Stomach (tissue), 9 donors: ENCODE data around the gene CASP1. TPM values are rescaled to one million over a fixed set of nuclear protein-coding genes. Genes with fewer than 3 reads are reported as not detected.
"Not testable (repeated sequence)": the region's sequence is repeated elsewhere in the genome, so short reads cannot be mapped to it uniquely, and the experiment has no call there.

Experiments
- DNase-seq, 2 donors: peaks; one replicate each; pipeline versions ENCODE4 v3.0.0 to v3.0.0-alpha.2; 2013 to 2019
- H3K27ac ChIP-seq, 5 donors: fragments of 200-600 bp in 4 of 5; sonication (generic) in 4 of 5; one replicate each; pipeline ENCODE4 v1.5.1; 2013 to 2019; ENCODE audit warnings: mild to moderate bottlenecking in 1 of 5, moderate library complexity in 1 of 5
- H3K27me3 ChIP-seq, 3 donors: fragments of 200-600 bp; sonication (generic); one replicate each; pipeline ENCODE4 v1.5.1; 2017 to 2019; ENCODE audit warnings: mixed run types in 1 of 3
- H3K36me3 ChIP-seq, 4 donors: fragments of 200-600 bp; sonication (generic); 1 replicate in 3 of 4; 2 replicates in 1 of 4; pipeline ENCODE4 v1.5.1; 2016 to 2019
- H3K4me1 ChIP-seq, 4 donors: fragments of 200-600 bp; sonication (generic); one replicate each; pipeline ENCODE4 v1.5.1; 2016 to 2019
- H3K4me3 ChIP-seq, 4 donors: fragments of 200-600 bp; sonication (generic) in 3 of 4; one replicate each; pipeline ENCODE4 v1.5.1; 2016 to 2019; ENCODE audit warnings: mild to moderate bottlenecking in 1 of 4
- H3K9me3 ChIP-seq, 4 donors: fragments of 200-600 bp; sonication (generic); one replicate each; pipeline ENCODE4 v1.5.1; 2016 to 2019
- EP300 ChIP-seq: sonication (generic); formaldehyde crosslinking; IDR thresholded peaks from one replicate; pipeline ENCODE4 v1.6.1; 2017; ENCODE audit warnings: antibody characterized with exemption
- POLR2A ChIP-seq, 4 donors: fragments of 450-650 bp; IDR thresholded peaks; one replicate each; pipeline ENCODE4 v1.6.1; 2016; ENCODE audit warnings: antibody characterized with exemption in 4 of 4, control low read depth in 2 of 4, mild to moderate bottlenecking in 1 of 4, moderate library complexity in 1 of 4
- POLR2AphosphoS5 ChIP-seq, 3 donors: sonication (generic); formaldehyde crosslinking; IDR thresholded peaks; one replicate each; pipeline ENCODE4 v1.6.1; 2016; ENCODE audit warnings: antibody characterized with exemption in 3 of 3
- WGBS, 5 donors: extraction: QIAGEN DNeasy Blood & Tissue Kit in 3 of 5; methylation state at CpG; one replicate each; pipeline versions ENCODE4 v1.1.5 to v1.1.7; 2013 to 2018; 5-methylcytosine and 5-hydroxymethylcytosine counted together
- intact Hi-C: fragments of 100-400 bp; cut with DNase I; formaldehyde crosslinking; loops from one replicate; pipeline ENCODE4 v1.15.1; 2023; ENCODE audit warnings: low total_unique reads
- polyA plus RNA-seq, 3 donors: library from polyadenylated mRNA; stranded (reverse); fragments of 200-250 nt; gene quantifications; one replicate each; pipeline ENCODE4 v1.2.3, GENCODE V29; 2013
- total RNA-seq, 5 donors: library from RNA; depleted of rRNA; stranded (reverse); fragments of >200 nt; gene quantifications; one replicate each; pipeline versions ENCODE4 v1.1.0 to v1.2.3, GENCODE V29; 2014 to 2016
- TF ChIP-seq, protein P1 (sequence below), 7 experiments: fragments of 450-650 bp in 4 of 7; fragments of 200-600 bp in 3 of 7; sonication (generic) in 3 of 7; IDR thresholded peaks; one replicate each; pipeline ENCODE4 v1.5.1; 2016 to 2019; ENCODE audit warnings: antibody characterized with exemption in 7 of 7, control low read depth in 2 of 7, mild to moderate bottlenecking in 1 of 7
- donor health status: healthy with polysubstance abuse.
- donor health status: Bipolar disorder and iron deficiency.
- donor health status: healthy.

Gene CASP1
- total and polyA plus RNA-seq, 8 donors = 2.3 to 71.0 (median 14.9) TPM

DNA sequence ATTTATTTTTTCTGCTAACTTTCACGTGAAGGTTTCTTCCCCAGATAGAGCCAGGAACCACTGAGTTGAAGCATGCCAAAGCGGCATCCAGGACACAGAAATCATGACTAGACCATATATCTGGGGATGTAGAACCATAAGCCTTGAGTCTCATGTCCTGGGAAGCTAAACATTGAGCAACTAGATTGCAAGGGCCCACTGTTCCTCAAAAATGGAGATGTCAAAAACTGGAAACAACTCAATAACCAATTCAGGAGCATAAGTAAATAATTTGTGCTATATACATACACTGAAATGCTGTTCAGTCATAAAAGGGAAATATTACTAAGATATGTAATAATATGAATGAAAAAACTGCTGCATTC, 39.2 kb upstream of the CASP1 start:
- intact Hi-C loops = no loop called here
- TF ChIP-seq POLR2AphosphoS5 (IDR thresholded peaks at IDR 0.05) (no peak), EP300 (no peak), POLR2A (IDR thresholded peaks at IDR 0.05) (no peak)
- TF ChIP-seq, protein P1, sequence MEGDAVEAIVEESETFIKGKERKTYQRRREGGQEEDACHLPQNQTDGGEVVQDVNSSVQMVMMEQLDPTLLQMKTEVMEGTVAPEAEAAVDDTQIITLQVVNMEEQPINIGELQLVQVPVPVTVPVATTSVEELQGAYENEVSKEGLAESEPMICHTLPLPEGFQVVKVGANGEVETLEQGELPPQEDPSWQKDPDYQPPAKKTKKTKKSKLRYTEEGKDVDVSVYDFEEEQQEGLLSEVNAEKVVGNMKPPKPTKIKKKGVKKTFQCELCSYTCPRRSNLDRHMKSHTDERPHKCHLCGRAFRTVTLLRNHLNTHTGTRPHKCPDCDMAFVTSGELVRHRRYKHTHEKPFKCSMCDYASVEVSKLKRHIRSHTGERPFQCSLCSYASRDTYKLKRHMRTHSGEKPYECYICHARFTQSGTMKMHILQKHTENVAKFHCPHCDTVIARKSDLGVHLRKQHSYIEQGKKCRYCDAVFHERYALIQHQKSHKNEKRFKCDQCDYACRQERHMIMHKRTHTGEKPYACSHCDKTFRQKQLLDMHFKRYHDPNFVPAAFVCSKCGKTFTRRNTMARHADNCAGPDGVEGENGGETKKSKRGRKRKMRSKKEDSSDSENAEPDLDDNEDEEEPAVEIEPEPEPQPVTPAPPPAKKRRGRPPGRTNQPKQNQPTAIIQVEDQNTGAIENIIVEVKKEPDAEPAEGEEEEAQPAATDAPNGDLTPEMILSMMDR (IDR thresholded peaks at IDR 0.05) = no peak
- no peaks in the 10 kb centered on the region for H3K9me3 ChIP-seq
- no peaks in the 10 kb centered on the region for H3K27me3 ChIP-seq
- H3K27ac ChIP-seq = no peak overlapping the region
- no peaks in the 10 kb centered on the region for H3K36me3 ChIP-seq
- no peak overlapping the region for H3K4me3 ChIP-seq
- no peaks in the 10 kb centered on the region for H3K4me1 ChIP-seq
- no peak for DNase-seq
- WGBS, 5 donors = 71 to 91% (median 84%) methylated on average over 2 of the region's 2 CpGs

DNA sequence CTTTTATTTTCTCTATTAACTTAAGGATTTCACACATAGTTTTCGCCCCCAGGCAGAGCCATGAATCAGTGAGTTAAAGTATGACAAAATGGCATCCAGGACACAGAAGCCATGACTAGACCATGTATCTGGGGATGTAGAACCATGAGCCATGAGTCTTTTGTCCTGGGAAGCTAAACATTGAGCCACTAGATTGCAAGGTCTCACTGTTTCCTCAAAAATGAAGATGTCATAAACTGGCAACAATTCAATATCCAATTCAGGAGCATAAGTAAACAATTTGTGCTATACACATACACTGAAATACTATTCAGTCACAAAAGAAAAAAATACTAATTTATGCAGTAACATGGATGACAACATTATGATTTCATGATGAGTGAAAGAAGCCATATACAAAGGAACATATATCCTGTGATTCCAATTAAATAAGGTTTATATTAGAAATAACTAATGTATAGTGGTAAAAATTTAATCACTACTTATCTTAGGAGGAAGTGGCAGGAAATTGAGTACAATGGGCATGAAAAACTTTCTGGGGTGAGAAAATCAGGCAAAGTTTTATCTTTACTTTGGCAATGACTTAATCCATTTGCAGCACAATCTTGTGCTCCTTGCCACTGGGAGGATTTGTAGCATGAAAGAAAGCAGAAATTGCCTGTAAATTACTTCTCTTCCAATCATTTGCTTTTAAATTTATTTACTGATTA, 38.7 kb upstream of the CASP1 start:
- WGBS, 5 donors = 59 to 98% (median 88%) methylated on average over 1 of the region's 1 CpG
- no peaks in the 10 kb centered on the region for H3K27me3 ChIP-seq
- intact Hi-C loops = no loop called here

DNA sequence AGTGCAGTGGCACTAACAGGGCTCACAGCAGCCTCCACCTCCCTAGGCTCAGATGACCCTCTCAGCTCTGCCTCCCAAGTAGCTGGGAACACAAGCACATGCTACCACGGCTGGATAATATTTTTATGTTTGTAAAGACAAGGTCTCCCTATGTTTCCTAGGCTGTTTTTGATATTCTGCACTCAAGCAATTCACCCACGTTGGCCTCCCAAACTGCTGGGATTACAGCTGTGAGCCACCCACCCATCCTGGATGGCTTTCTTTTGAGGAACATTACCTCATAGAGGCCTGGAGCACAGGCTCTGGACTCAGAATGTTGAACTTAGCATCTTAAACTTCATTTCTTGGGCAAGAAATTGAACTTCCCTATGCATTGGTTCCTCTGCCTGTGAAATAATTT, 37.1 kb upstream of the CASP1 start:
- WGBS, 5 donors = 79 to 97% (median 84%) methylated on average over 1 to 2 of the region's 2 CpGs; no CpG with 5 or more reads in 1 of the 5 donors
- H3K4me3 ChIP-seq, H3K27ac ChIP-seq, H3K27me3 ChIP-seq, intact Hi-C loops, DNase-seq, H3K36me3 ChIP-seq, H3K9me3 ChIP-seq, H3K4me1 ChIP-seq: not testable (repeated sequence)

More for the DNA sequence above, 38.7 kb upstream of the CASP1 start:
- Histone ChIP-seq H3K4me3 (no peak overlapping the region), H3K4me1 (no peaks in the 10 kb centered on the region), H3K27ac (no peak overlapping the region), H3K36me3 (no peaks in the 10 kb centered on the region), H3K9me3 (no peaks in the 10 kb centered on the region)
- TF ChIP-seq, protein P1 (IDR thresholded peaks at IDR 0.05) = no peak
- no peak for TF ChIP-seq POLR2A (IDR thresholded peaks at IDR 0.05)
- no peak for TF ChIP-seq EP300
- no peak for TF ChIP-seq POLR2AphosphoS5 (IDR thresholded peaks at IDR 0.05)
- no peak for DNase-seq

DNA sequence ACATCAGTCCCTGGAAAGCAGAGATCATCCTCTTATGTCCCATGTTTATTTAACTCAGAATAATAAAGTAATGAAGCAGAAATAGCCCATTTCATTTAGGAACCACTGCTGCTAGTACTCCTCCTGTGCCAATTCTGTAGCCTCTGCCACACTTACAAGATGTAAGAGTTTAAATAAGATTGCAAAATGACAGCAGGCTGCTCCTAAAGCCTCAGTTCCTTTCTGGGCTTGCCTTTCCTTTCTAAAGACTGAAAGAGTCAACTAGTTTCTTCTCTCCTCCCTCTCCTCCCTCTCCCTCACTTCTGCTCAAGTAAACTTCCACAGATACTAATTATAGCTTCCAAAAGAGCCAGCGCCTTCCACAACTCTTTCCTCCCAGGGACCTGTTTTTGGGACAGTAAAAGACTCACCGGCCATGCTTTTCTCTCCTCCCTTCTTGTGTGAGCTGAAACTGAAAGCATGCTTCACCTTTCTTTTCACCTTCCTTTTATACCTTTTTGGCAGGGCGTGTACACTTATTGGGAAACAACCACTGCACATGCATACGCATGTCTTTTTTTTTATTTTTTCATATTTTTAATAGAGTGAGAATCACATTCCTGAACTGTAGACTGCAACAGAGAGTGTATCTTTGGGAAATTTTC, 36.3 kb upstream of the CASP1 start:
- no peaks in the 10 kb centered on the region for H3K9me3 ChIP-seq
- H3K4me1 ChIP-seq = no peaks in the 10 kb centered on the region
- TF ChIP-seq POLR2A (IDR thresholded peaks at IDR 0.05) (no peak), EP300 (no peak)
- H3K36me3 ChIP-seq = no peaks in the 10 kb centered on the region
- H3K27me3 ChIP-seq = no peaks in the 10 kb centered on the region
- WGBS, 5 donors = 55 to 75% (median 70%) methylated on average over 4 of the region's 4 CpGs
- H3K27ac ChIP-seq = no peak overlapping the region
- intact Hi-C loops = no loop called here
- no peak for DNase-seq
- H3K4me3 ChIP-seq = no peak overlapping the region

DNA sequence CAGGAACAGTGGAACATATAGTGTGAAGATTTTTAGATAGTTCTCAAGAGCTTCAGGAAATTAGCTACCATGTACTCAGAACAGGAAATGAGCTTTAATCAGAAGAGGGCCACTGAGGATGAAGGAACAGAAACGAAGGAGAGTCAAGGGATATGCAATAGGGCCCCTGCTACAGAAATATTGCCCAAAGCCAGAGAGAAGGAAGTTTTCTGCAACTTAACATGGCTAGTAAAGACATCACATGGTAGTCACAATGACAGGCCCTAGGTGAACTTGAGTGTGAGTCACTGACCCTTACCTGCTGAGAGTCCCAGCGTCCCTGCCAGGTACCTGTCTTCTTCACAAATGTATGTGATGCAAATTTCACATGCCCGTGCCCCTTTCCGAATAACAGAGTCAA, 35.4 kb upstream of the CASP1 start:
- Histone ChIP-seq H3K4me1 (no peaks in the 10 kb centered on the region), H3K9me3 (no peaks in the 10 kb centered on the region), H3K4me3 (no peak overlapping the region), H3K27me3 (no peaks in the 10 kb centered on the region), H3K36me3 (no peaks in the 10 kb centered on the region), H3K27ac (no peak overlapping the region)
- TF ChIP-seq, protein P1 (IDR thresholded peaks at IDR 0.05) = no peak
- 85 to 95% (median 90%) methylated on average over 4 of the region's 4 CpGs for WGBS, 5 donors
- intact Hi-C loops = no loop called here
- no peak for DNase-seq

DNA sequence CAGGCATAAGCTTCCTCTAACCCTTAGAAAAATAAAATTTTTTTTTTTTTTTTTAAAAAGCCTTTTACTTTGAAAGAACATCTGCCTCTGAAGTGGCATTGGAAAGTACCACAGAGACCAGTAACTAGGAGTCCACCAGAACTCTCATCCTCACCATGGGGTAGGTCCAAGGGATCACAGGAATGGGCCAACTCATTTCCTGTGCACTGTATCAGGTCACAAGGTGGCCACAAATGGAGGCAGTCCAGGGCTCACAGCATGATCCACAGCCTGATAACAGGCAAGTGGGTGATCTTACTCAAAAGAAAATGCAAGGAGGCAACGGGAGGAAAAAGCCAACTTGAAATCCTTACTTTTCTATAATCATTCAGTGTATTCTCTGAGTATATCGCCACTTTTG, 34.8 kb upstream of the CASP1 start:
- H3K27me3 ChIP-seq, H3K9me3 ChIP-seq, H3K4me3 ChIP-seq, intact Hi-C loops, H3K27ac ChIP-seq, H3K4me1 ChIP-seq, DNase-seq, H3K36me3 ChIP-seq: not testable (repeated sequence)
- WGBS, 5 donors = 0 to 99% (median 91%) methylated on average over 1 to 2 of the region's 2 CpGs

DNA sequence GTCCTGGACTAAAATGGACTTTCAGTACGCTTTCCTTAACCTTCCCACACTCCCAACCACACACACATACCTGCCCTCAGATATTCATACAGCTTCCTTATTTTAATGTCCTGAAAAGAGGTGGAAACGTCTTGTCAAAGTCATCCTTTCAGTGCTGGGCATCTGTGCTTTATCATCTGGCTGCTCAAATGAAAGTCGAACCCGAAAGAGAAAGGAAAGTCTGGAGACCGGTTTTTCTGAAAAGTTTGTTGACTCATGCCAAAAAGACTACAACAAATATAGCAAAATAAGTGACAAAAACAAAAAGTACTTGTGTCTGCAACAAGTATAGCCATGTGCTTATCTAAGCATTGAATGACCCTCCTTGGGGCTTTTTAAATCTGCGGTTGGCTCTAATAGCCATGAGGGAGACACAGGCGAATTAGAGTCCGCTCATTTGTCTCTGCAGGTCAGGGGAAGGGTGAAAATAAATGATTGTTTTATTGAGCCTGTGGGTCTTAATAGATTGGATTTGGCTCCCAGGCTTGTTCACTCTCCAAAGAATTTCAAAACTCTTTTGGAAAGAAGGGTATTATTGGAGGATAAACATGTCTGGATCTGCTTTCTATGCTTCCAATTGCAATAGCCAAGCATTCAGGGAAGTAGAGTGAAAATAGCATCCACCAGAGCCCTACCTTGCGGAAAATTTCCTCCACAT, 28.4 kb upstream of the CASP1 start:
- H3K27ac ChIP-seq, H3K9me3 ChIP-seq, H3K4me1 ChIP-seq, intact Hi-C loops, H3K36me3 ChIP-seq, H3K27me3 ChIP-seq, H3K4me3 ChIP-seq: not testable (repeated sequence)
- DNase-seq = peak in 1 of 2 donors; percentile 30
- 61 to 71% (median 64%) methylated on average over 9 of the region's 9 CpGs for WGBS, 5 donors
